COLO668 (cell line): Measurements from ENCODE around the gene FOXP1.

Source experiments
- DNase-seq: peaks from one replicate; lab custom pipeline; 2025; ENCODE audit not compliant: unreplicated experiment; lab: John Stamatoyannopoulos, UW

FOXP1 gene

GRCh38 chr3:71070497-71071463 lies 512.7 kb downstream of the FOXP1 start:
- DNase-seq, result no peak

DNA sequence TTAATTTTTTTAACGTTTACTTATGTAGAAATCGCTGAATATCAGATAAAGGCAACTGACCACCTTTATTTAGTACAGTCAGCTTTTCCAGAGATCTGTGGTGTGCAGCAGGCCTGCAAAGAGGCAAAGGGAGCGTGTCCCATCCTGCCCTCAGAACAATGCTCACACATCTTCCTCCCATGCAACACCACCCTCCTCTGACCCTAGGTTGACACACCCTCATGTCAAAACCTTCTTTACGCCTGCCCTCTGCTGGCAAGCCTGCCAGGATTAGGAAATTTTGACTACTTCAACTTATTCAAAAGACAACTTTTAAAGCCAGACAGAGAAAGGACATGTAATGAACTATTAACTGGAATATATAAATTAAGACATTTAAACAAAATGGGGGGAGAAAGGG lies 513.7 kb downstream of the FOXP1 start:
- DNase-seq, result peak; percentile 10

DNA sequence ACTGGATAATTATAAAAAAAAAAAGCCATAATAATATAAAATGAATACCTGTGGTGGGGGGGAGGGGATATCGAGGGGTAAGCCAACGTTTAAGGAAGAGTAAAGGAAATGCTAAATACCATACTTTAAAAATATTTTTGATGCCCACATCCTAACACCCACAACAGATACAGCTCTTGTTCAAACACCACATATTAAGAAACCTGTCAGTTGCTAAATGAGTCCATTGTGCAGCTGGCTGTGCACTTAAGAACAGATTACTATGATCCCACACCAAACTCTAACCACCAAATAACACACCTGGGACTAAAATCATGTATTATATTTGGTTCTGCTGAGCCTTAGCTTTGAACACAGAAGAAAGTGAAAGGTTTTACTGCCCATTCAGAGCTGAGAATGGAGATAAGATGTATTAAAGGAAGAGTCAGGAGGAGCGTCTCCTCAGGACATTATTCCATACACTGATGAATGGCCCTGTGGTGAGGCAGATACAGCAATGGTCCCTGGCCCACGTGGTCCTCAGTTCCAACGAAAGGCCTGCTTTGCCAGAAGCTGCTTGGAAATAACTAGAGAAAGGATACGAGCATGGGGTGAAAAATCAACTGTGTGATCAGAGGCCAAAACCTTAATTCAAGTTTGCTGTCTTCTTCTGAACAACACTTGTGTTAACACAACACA lies 515.4 kb downstream of the FOXP1 start:
- no peak for DNase-seq

GRCh38 chr3:71066849-71067261 lies 516.7 kb downstream of the FOXP1 start:
- DNase-seq, result peak; percentile 9

GRCh38 chr3:71066356-71066755 lies 517.2 kb downstream of the FOXP1 start:
- DNase-seq, result peak; percentile 12

DNA sequence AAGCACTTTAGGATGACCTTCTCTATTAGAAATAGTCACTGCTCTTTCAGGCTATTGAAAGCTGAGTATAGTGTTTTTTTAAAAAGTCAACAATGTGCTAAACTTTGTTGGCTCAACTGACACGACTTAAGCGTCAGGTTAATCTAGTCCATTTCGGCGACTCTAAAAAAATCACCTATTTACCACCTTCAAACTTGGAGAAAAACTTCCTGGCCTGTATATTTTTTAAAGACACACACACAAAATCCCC lies 517.8 kb downstream of the FOXP1 start:
- no peak for DNase-seq

- DNase-seq, result peak; percentile 86
Observed at GRCh38 chr3:71064956-71065763, 518.4 kb downstream of the FOXP1 start.

- DNase-seq, result peak; percentile 86
Observed at GRCh38 chr3:71064291-71064955, 519.1 kb downstream of the FOXP1 start.

DNA sequence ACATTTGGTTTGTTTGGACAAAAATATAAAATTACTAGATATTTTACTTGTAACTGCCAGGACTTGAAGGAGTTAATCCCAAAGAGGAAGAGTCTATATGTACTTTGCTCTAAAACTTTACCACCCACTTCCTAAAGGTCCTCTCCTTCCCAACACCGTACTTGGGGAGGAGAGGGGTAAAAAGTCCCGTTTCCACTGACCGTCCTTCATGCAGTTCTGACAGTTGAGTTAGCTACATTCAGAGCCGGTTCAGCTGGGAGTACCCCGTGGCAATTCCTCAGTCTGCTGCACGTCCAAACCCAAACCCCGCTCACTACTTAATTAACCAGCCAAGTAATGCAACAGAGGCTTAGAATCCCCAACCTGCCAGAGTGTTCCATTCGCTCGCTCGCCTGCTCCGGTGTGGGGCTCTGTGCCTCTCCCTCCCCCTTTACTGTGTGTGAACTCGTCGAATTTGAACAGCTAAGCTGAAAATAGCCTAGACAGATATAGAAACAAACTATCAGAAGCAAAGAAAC lies 519.7 kb downstream of the FOXP1 start:
- DNase-seq, result peak; percentile 24

GRCh38 chr3:71062952-71063772 lies 520.4 kb downstream of the FOXP1 start:
- peak; percentile 4 for DNase-seq

GRCh38 chr3:71062037-71062932 lies 521.2 kb downstream of the FOXP1 start:
- DNase-seq, result no peak

GRCh38 chr3:71061581-71061980 lies 521.9 kb downstream of the FOXP1 start:
- DNase-seq, result no peak

GRCh38 chr3:71061037-71061436 lies 522.5 kb downstream of the FOXP1 start:
- DNase-seq, result no peak

GRCh38 chr3:71060536-71060935 lies 523.0 kb downstream of the FOXP1 start:
- DNase-seq, result no peak

DNA sequence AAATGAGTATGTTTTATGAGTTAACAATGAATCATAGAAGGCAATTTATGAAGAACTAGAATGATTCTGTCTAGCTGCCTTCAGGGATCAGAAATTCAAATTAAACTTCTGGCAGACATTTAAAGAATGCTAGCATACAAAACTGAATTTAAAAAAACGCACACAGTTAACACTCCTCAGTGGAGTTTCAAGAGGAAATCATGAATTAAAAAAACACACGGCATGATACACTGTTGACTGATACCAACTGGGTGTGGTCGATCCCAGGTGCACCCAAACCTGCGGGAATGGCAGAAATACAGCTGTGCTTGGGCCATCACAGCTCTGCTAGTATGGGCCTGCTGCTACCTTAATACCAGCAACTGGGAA lies 526.0 kb downstream of the FOXP1 start:
- DNase-seq, result peak; percentile 64

GRCh38 chr3:71056327-71056726 lies 527.2 kb downstream of the FOXP1 start:
- DNase-seq, result no peak

DNA sequence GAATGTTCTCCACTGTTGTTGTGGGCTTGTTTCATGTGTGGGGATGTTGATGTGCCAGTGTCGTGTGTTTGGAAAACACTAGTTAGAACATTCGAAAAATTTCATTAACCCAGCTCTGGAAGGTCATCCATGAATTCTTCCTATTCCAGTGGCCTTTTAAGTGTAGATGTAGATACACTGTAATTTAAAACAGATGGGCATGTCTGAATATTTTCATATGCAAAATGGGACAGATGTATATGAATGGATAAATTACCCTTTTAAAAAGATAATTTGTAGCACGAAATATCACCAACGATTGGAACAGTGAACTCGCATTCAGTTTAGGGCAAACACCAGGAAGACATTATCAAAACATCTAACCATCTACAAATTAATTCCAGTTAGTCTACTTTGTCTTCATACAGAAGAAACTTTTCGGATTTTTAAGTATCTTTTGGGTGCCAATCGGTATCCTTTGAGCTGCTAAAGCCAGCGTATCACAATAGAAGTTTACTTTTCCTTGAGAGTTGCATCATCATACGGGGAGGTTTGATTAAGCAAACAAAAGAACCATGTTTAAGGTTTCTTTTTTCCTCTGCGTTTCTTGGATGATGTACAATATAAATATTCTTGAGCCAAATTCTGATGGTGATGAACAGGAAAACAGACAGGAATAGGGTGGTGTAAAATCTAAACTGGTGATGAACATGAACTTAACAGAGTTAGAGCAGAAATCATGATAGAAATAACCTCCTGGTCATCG lies 528.1 kb downstream of the FOXP1 start:
- no peak for DNase-seq

DNA sequence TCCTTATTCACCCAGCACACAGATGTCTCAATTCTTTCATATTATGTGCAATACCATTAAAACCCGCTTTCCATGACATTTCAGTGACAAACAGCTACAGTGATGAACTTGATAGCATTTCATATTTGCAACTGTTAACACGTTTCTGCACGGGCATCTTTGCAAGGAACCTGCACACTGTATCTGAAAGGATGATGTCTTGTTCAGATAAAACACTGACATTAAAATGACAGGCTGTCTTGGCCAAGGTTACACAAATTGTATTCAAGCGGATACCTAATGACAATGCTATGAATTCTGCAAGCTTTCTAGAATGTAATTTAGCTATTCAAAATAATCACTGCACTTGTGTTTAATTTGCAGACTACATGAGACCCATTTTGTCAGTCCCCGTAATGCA lies 529.2 kb downstream of the FOXP1 start:
- DNase-seq, result no peak
